ENCODE results near the gene WDSUB1.

The WDSUB1 gene

DNA sequence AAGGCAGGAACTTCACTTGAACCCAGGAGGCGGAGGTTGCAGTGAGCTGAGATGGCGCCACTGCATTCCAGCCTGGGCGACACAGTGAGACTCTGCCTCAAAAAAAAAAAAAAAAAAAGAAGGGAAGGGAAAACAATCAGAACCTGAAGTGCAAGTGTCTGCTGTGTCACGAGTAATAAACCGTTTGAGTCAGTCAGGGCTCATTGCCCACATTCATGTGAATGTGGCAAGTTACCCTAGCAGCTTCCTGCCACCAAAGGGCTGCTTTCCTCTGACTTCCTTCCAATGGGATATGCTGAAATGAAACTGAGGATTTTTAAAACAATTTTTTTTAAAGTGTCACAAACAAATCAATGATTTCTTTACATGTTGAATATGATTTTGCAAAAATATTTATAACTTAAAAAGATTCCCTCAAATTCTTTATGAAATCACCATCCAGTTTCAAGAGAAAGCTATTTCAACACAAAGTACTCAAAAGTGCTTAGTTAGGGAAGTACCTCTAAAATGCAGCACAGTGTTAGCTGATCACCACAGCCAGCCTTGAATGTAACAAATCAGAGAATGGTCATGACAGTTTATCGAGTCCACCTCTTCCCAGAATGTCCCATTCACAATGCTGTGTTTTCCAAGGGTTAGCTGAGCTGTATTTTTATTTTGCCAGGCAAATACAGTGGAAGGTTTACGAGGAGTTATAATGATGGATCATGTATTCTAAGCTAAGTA is 36.4 kb downstream of the WDSUB1 start:
- TF ChIP-seq, protein P1, sequence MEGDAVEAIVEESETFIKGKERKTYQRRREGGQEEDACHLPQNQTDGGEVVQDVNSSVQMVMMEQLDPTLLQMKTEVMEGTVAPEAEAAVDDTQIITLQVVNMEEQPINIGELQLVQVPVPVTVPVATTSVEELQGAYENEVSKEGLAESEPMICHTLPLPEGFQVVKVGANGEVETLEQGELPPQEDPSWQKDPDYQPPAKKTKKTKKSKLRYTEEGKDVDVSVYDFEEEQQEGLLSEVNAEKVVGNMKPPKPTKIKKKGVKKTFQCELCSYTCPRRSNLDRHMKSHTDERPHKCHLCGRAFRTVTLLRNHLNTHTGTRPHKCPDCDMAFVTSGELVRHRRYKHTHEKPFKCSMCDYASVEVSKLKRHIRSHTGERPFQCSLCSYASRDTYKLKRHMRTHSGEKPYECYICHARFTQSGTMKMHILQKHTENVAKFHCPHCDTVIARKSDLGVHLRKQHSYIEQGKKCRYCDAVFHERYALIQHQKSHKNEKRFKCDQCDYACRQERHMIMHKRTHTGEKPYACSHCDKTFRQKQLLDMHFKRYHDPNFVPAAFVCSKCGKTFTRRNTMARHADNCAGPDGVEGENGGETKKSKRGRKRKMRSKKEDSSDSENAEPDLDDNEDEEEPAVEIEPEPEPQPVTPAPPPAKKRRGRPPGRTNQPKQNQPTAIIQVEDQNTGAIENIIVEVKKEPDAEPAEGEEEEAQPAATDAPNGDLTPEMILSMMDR (IDR thresholded peaks at IDR 0.05; ENCODE audit: low read depth, low read length), result no peak

DNA sequence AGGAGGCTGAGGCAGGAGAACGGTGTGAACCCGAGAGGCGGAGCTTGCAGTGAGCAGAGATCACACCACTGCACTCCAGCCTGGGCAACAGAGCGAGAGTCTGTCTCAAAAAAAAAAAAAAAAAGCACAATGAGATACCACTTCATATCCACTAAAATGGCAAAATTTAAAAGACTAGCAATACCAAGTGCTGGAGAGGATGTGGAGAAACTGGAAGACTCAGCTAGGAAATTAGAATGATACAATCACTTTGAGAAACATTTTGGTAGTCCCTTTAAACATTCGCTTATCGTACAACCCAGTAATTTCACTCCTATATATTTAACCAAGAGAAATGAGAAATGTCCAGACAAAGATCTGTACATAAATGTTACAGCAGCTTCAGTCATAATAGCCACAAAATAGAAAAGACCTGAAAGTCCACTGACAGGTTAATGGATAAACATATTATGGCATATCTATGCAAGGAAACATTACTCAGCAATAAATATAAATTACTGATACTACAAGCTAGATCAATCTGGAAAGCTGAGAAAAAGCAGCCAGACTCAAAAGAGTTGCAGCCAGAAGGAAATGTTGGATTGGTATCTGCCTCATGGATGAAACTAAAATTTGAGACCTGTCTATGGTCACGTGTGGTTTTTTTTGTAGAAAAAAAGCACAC is 40.0 kb downstream of the WDSUB1 start:
- H3K4me3 ChIP-seq (ENCODE audit: low read depth, low read length), result no peak overlapping the region

More for the DNA sequence above, 36.4 kb downstream of the WDSUB1 start:
- H3K4me3 ChIP-seq (ENCODE audit: low read depth, low read length), result no peak overlapping the region

DNA sequence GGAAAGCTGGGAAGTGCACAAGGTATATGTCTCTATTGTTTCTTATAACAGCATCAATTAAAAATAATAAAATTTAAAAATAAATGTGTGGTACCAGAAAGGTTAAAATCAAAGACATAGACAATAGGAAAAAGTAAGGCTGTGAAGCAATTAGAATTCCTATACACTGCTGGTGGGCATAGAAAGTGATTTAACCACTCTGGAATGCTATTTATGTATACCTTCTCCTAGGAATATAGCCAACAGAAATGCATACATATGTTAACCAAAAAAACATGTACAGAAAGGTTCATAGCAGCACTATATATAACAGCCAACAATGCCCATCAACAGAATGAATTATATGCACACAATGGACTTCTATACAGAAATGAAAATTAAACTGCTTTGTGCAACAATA is 43.0 kb downstream of the WDSUB1 start:
- TF ChIP-seq, protein P1 (IDR thresholded peaks at IDR 0.05; ENCODE audit: low read depth, low read length), result no peak

More for the DNA sequence above, 40.0 kb downstream of the WDSUB1 start:
- TF ChIP-seq, protein P1 (IDR thresholded peaks at IDR 0.05; ENCODE audit: low read depth, low read length), result no peak

DNA sequence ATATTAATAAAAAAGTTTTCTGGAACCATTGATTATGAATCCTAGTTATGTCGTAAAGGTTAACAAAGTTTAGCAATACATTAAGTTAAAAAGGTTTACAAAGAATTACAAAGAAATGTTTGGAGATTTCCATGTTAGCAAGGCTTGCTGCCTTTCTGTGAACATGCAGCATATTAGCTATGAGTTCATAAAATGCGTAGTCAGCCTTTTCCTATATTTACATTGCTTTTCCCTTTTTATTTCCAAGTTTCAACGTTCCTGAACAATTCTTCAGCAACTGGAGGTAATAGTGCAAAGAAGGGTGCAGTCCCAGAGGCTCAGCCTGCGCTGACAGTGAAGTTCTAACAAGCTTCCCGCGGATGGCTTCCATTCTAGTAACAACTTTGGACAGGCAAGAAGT is 51.6 kb downstream of the WDSUB1 start:
- H3K4me3 ChIP-seq (ENCODE audit: low read depth, low read length), result no peak overlapping the region
- TF ChIP-seq, protein P1 (IDR thresholded peaks at IDR 0.05; ENCODE audit: low read depth, low read length), result no peak

More for the DNA sequence above, 43.0 kb downstream of the WDSUB1 start:
- H3K4me3 ChIP-seq (ENCODE audit: low read depth, low read length), result no peak overlapping the region

DNA sequence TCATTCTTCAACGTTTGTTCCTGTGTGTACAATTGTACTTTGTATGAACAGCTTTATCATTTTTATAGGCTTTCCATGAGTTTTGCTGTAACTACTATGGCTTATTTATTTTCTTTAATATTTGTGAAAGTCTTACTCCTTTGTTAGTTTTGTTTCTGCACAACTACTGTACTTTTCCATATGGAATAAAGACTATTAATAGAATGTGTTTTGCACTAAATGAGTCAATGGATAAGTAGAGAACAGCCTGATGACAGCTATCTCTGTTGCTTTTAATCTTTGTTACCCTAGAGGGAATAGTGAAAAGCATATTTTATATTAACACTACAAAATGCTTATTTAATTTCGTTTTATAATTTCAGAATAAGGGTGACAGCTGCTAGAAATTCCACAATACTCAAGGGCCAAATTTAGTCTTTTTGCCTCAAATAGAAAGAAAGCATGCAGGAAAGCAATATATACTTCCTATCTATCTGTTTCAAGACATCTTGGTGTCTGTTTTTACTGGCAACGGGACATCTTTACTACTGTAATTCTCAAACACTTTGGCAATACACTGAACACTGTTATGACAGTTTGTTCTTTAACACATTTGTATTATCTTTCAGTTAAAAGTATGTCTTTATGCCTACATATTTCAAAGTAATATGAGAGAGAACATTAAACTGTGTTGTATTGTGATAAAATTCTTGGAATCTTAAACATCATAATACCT is 53.9 kb downstream of the WDSUB1 start:
- TF ChIP-seq, protein P1 (IDR thresholded peaks at IDR 0.05; ENCODE audit: low read depth, low read length), result no peak
- no peak overlapping the region for H3K4me3 ChIP-seq (ENCODE audit: low read depth, low read length)

DNA sequence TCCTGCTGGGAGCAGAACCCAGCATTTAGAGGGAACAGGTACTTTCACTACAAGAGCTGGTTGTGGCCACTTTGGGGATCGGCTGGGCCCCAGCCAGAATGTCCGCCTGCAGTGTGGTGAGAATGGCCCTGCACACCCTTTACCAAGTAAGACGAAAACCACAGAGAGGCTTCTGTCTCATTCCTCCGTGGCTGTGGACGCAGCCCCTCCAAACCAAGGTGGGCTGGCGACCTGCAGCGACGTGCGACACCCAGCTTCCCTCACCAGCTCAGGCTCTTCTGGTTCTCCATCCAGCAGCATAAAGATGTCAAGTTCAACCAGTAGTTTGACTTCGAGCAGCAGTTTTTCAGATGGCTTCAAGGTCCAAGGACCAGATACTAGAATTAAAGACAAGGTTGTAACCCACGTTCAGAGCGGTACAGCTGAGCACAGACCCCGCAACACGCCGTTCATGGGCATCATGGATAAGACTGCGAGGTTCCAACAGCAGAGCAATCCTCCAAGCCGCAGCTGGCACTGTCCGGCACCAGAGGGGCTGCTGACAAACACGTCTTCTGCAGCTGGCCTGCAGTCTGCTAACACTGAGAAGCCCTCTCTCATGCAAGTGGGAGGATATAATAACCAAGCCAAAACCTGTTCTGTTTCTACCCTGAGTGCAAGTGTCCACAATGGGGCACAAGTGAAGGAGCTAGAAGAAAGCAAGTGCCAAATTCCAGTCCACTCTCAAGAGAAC is 56.2 kb downstream of the WDSUB1 start:
- H3K4me3 ChIP-seq (ENCODE audit: low read depth, low read length), result no peak overlapping the region
- TF ChIP-seq, protein P1 (IDR thresholded peaks at IDR 0.05; ENCODE audit: low read depth, low read length), result no peak
